GM20000 (cell line): Measurements from ENCODE around the gene C1orf226.

Source experiments
- DNase-seq: peaks from one replicate; pipeline ENCODE4 v3.0.0; 2012; ENCODE audit warnings: low spot score
- CTCF ChIP-seq: IDR thresholded peaks from 2 replicates; pipeline ENCODE4 v1.5.1; 2012; ENCODE audit warnings: mild to moderate bottlenecking, control low read depth; ENCODE audit errors: extremely low read depth, missing control alignments

Gene C1orf226, protein sequence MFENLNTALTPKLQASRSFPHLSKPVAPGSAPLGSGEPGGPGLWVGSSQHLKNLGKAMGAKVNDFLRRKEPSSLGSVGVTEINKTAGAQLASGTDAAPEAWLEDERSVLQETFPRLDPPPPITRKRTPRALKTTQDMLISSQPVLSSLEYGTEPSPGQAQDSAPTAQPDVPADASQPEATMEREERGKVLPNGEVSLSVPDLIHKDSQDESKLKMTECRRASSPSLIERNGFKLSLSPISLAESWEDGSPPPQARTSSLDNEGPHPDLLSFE

GRCh38 chr1:162381383-162381782, at the start of gene C1orf226:
C1orf226 (plus strand) TSS chr1:162381728; CDS start chr1:162381902, 174 bp downstream.
- no peak for DNase-seq
- TF ChIP-seq CTCF: no peak

DNA sequence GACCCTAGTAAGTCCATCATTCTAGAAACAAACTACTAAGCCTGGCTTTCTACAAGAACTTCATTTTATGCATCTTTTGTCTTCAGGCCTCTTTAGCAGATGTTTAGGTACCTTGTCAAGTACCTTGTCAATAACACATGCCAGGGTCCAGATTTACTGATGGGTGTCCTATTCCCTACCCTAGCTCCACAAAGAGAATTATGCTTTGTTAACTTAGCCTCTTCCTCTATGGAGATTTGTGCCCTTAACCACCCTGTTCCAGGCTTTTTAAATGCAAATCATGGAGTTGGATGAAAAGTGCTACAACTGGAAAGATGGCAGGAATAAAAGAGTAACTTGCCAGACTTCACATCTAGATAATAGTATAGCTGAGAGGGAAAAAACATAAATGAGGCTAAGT, 47.5 kb upstream of the C1orf226 start:
- no peak for TF ChIP-seq CTCF
- no peak for DNase-seq

DNA sequence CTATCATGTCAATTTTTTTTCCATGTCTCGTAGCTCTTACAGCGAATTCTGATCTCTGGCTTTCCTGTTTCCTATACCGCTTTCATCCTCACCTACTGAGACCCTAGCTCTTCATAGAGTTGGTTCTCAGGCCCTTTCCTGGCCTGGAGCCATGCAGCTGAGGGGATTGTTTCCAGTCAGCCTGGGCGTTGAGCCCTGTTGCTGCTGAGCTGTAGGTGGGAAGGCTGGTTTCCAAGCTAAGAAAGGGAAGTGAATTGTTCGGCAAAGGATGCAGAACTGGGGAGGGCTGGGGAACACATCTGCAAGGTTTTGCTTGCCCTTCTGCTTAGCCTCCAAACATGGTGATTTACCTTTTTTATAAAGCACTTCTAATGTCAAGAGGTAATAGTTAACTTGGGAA, 46.4 kb upstream of the C1orf226 start:
- no peak for TF ChIP-seq CTCF
- DNase-seq: no peak

- no peak for TF ChIP-seq CTCF
- no peak for DNase-seq
These were observed 44.8 kb upstream of the C1orf226 start for GRCh38 chr1:162336621-162337285.

DNA sequence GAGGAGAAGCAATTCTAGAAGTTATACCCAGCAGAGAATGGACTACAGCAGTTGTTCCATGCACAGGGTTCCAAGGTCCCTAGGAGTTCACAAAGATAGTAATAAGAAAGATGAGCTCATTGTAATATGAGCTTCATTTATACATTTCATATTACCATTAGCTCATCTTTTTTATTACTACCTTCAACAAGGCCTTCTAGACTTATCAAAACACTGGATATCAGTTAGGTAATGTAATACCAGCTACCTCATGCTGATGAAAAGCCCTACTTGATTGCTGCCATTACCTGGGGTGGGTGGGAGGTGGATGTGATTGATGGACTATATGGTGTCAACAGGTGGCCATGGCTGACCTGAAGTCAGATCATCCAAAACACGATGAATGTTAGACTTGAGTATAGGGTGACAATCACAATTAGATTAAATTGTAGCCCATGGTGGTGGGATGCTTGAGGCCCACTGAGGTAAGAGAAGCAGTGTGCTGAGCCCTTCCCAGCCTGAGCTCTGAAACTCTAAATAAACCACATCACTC, 39.0 kb upstream of the C1orf226 start:
- no peak for TF ChIP-seq CTCF
- DNase-seq: no peak

GRCh38 chr1:162343470-162343869, 38.1 kb upstream of the C1orf226 start:
- no peak for DNase-seq
- no peak for TF ChIP-seq CTCF

- no peak for DNase-seq
- TF ChIP-seq CTCF: no peak
These were observed 34.2 kb upstream of the C1orf226 start for GRCh38 chr1:162347281-162347680.
